GM23338 (cell line): ENCODE data around the gene INSL3.

ENCODE experiments used
- EZH2 ChIP-seq: fragments of 200-600 bp; sonication (generic); IDR thresholded peaks from one replicate; pipeline ENCODE4 v1.8.0; 2017; ENCODE audit warnings: antibody characterized with exemption, mild to moderate bottlenecking, low read depth; ENCODE audit not compliant: unreplicated experiment
- EZH2phosphoT487 ChIP-seq: fragments of 200-600 bp; sonication (generic); IDR thresholded peaks from one replicate; pipeline ENCODE4 v1.8.1; 2018; ENCODE audit warnings: antibody characterized with exemption; ENCODE audit not compliant: unreplicated experiment
- JUNB ChIP-seq: IDR thresholded peaks from one replicate; pipeline ENCODE4 v1.6.1; 2016; ENCODE audit warnings: antibody characterized with exemption; ENCODE audit not compliant: unreplicated experiment
- POLR2AphosphoS5 ChIP-seq: IDR thresholded peaks from 2 replicates; pipeline ENCODE4 v1.6.1; 2016; ENCODE audit warnings: antibody characterized with exemption, low read depth
- TF ChIP-seq, protein P1 (sequence below), 2 experiments: fragments of 200-600 bp in 1 of 2; sonication (generic) in 1 of 2; conservative IDR thresholded peaks; 2 replicates each; pipeline versions ENCODE4 v1.5.1 to v1.6.1; 2016 to 2017; ENCODE audit warnings: antibody characterized with exemption in 2 of 2, low read depth in 2 of 2, mild to moderate bottlenecking in 2 of 2, moderate library complexity in 1 of 2
- TF ChIP-seq, protein P2 (sequence below): IDR thresholded peaks from 2 replicates; pipeline ENCODE4 v1.6.1; 2016; ENCODE audit warnings: antibody characterized with exemption
- TF ChIP-seq, protein P3 (sequence below): IDR thresholded peaks from one replicate; pipeline ENCODE4 v1.6.1; 2018; ENCODE audit warnings: antibody characterized with exemption; ENCODE audit not compliant: unreplicated experiment

DNA sequence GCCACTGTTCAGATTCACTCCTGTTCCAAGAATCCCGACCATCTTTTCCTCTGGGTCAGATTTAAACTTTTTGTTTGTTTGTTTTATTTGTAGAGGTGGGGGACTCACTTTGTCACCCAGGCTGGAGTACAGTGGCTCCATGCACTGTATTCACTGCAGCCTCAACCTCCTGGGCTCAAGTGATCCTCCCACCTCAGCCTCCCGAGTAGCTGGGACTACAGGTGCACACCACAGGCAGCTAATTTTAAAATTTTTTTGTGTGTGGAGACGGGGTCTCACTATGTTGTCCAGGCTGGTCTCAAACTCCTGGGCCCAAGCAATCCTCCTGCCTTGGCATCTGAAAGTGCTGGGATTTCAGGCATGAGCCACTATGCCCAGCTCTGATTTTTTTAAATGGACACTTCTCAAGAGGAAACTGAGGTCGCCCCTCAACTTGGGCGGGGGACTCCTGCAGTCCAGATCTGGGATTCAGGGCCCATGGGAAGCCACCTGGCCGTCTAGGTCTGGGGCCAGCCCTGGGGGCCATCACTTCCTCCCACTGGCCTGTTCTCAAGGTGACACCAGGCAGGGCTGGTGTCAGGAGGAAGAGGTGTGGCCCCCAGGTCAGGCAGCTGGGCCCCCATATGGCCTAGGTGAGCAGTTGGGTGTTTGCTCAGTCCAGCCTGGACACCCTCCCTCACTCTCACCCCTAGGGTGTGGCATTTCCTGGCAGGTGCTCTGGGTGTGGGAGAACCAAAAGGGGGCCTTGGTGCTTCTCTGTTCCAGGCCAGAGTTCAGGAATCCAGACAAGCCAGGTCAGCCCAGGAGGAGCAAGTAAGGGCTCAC, 25.1 kb downstream of the INSL3 start:
- no peak for TF ChIP-seq EZH2
- TF ChIP-seq, protein P1, sequence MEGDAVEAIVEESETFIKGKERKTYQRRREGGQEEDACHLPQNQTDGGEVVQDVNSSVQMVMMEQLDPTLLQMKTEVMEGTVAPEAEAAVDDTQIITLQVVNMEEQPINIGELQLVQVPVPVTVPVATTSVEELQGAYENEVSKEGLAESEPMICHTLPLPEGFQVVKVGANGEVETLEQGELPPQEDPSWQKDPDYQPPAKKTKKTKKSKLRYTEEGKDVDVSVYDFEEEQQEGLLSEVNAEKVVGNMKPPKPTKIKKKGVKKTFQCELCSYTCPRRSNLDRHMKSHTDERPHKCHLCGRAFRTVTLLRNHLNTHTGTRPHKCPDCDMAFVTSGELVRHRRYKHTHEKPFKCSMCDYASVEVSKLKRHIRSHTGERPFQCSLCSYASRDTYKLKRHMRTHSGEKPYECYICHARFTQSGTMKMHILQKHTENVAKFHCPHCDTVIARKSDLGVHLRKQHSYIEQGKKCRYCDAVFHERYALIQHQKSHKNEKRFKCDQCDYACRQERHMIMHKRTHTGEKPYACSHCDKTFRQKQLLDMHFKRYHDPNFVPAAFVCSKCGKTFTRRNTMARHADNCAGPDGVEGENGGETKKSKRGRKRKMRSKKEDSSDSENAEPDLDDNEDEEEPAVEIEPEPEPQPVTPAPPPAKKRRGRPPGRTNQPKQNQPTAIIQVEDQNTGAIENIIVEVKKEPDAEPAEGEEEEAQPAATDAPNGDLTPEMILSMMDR (conservative IDR thresholded peaks at IDR 0.05; ENCODE audit: low read depth in 2 of 2) = no peak
- TF ChIP-seq, protein P2, sequence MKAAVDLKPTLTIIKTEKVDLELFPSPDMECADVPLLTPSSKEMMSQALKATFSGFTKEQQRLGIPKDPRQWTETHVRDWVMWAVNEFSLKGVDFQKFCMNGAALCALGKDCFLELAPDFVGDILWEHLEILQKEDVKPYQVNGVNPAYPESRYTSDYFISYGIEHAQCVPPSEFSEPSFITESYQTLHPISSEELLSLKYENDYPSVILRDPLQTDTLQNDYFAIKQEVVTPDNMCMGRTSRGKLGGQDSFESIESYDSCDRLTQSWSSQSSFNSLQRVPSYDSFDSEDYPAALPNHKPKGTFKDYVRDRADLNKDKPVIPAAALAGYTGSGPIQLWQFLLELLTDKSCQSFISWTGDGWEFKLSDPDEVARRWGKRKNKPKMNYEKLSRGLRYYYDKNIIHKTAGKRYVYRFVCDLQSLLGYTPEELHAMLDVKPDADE = no peak
- no peak for TF ChIP-seq POLR2AphosphoS5
- TF ChIP-seq, protein P3, sequence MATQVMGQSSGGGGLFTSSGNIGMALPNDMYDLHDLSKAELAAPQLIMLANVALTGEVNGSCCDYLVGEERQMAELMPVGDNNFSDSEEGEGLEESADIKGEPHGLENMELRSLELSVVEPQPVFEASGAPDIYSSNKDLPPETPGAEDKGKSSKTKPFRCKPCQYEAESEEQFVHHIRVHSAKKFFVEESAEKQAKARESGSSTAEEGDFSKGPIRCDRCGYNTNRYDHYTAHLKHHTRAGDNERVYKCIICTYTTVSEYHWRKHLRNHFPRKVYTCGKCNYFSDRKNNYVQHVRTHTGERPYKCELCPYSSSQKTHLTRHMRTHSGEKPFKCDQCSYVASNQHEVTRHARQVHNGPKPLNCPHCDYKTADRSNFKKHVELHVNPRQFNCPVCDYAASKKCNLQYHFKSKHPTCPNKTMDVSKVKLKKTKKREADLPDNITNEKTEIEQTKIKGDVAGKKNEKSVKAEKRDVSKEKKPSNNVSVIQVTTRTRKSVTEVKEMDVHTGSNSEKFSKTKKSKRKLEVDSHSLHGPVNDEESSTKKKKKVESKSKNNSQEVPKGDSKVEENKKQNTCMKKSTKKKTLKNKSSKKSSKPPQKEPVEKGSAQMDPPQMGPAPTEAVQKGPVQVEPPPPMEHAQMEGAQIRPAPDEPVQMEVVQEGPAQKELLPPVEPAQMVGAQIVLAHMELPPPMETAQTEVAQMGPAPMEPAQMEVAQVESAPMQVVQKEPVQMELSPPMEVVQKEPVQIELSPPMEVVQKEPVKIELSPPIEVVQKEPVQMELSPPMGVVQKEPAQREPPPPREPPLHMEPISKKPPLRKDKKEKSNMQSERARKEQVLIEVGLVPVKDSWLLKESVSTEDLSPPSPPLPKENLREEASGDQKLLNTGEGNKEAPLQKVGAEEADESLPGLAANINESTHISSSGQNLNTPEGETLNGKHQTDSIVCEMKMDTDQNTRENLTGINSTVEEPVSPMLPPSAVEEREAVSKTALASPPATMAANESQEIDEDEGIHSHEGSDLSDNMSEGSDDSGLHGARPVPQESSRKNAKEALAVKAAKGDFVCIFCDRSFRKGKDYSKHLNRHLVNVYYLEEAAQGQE = no peak
- no peak for TF ChIP-seq JUNB
- no peak for TF ChIP-seq EZH2phosphoT487
